Measurements from ENCODE around the gene CACNG5.

Gene CACNG5

DNA sequence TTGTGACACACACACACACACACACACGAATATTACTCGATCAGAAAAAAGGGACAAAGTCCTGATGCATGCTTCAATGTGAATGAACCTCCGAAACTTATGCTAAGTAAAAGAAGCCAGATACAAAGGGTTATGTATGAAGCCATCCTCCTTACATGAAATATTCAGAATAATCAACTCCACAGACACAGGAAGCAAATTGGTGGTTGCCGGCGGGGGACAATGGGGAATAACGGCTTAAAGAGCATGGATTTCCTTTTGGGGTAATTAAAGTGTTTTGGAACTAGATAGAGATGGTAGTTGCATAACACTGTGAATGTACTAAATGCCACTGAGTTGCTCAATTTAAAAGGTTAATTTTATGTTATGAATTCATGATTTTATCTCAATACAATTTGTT is 8.1 kb upstream of the CACNG5 start:
- ATAC-seq (no peak), DNase-seq (no peak)

- DNase-seq (peak; percentile 23), ATAC-seq (no peak)
Measured at GRCh38 chr17:66829386-66829864, 5.5 kb upstream of the CACNG5 start.

GRCh38 chr17:66829883-66830282 is 5.0 kb upstream of the CACNG5 start:
- DNase-seq (no peak), ATAC-seq (no peak)

DNA sequence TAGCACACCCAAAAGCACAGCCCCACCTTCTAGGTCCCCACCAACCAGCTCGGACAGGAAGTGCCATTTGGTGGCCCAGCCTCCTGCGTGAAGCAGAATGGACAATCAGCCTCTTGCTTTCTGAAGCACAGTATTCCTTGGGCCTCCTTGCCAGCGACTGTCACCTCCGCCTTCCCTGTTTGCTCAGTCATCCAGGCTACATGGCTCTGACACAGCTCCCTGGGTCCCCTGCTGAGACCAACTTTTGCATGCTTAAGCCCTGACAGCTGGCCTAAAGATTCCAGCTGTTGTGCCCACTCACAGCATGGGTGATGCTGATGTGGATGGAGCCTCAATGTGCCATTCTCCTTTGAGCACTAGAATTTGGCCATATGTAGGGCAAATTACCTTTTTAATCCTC is 4.5 kb upstream of the CACNG5 start:
- ATAC-seq: no peak
- no peak for DNase-seq

- ATAC-seq (no peak), DNase-seq (no peak)
Measured at GRCh38 chr17:66831383-66832210, 3.3 kb upstream of the CACNG5 start.

DNA sequence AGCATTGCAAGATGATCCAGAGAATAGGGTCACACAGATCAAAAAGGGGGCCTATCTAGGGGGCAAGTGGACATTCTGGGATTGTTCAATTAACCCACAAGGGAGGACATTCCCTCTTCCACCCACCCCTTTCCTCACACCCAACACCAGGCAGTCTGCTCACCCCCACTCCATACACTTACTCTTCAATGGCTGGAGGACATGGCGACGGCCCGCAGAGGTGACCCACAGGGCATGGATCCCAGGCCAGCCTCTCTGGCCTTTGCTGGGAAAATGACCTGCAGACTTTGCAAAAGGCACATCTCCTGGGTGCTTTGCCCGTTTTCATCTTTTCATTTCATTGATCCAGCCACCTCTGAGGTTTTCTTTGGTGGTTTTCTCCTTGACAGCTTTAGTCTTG is 1.7 kb upstream of the CACNG5 start:
- no peak for DNase-seq
- ATAC-seq: no peak

GRCh38 chr17:66834426-66834918 is 445 bp upstream of the CACNG5 start:
- ATAC-seq (no peak), DNase-seq (no peak)

- DNase-seq (no peak), ATAC-seq (no peak)
Measured at GRCh38 chr17:66835476-66835875, 559 bp downstream of the CACNG5 start.

- ATAC-seq: no peak
- DNase-seq: no peak
Measured at GRCh38 chr17:66836063-66837005, 1.4 kb downstream of the CACNG5 start.

- DNase-seq (no peak), ATAC-seq (no peak)
Measured at GRCh38 chr17:66837226-66837625, 2.3 kb downstream of the CACNG5 start.

DNA sequence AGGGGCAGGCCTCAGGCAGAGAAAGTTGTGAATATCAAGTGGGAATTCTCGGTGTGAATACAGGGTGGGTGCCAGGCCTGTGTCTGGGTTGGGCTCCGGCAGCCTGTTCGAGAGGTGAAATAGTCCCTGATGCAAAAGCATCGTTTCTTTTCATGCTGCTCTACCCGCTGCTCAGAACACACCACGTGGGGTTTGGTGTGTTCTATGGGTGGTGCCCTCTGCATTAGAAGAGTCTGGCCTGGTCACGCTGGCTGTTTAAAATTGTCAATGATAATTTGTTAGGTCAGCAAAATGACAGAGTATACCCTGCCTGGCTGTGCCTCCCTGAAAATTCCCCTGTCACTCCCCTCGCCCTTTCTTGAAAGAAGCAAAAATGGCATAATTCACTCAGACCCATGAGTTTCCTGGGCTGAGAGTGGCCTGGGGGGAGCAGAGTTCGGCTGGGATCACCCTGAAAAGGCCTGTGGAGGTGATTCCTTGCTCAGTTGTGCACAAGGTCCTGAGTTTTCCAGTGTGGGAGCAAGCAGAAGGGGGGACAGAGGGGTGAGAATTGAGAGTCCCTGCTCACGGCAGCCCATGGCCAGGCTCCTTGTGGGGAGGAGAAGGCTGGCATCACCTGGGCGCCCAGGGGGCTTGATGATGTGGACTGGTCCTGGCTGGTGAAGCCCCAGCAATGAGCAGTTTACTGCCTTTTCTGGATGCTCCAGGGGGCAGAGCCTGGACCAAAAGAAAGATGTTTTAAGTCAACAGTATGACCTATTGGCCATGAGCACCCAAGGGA is 3.2 kb downstream of the CACNG5 start:
- ATAC-seq: no peak
- no peak for DNase-seq

GRCh38 chr17:66839616-66840015 is 4.7 kb downstream of the CACNG5 start:
- DNase-seq: no peak
- no peak for ATAC-seq

- DNase-seq (no peak), ATAC-seq (no peak)
Measured at GRCh38 chr17:66840061-66840460, 5.1 kb downstream of the CACNG5 start.

GRCh38 chr17:66841328-66841727 is 6.4 kb downstream of the CACNG5 start:
- ATAC-seq (no peak), DNase-seq (no peak)

DNA sequence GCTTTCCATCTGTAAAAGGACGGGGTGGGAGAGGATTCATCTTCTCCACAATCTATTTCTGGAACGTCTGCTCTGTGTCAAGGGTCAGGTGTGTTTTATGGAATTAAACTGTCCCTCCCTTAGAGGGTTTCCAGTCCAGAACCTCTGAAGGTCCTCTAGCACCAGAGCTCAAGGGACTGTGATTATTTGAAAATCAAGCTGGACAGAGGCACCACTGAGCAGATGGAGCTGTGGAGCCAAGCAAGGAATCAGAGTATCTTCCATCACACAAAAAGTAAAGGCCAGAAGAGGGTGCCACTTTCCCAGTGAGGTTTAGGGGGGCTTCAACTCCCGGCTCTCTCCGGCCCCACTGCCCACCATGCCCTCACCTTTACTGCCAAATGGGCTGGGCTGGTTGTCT is 6.8 kb downstream of the CACNG5 start:
- DNase-seq (no peak), ATAC-seq (no peak)

- DNase-seq (no peak), ATAC-seq (no peak)
Measured at GRCh38 chr17:66842505-66842904, 7.6 kb downstream of the CACNG5 start.

GRCh38 chr17:66842959-66843358 is 8.0 kb downstream of the CACNG5 start:
- DNase-seq (no peak), ATAC-seq (no peak)

DNA sequence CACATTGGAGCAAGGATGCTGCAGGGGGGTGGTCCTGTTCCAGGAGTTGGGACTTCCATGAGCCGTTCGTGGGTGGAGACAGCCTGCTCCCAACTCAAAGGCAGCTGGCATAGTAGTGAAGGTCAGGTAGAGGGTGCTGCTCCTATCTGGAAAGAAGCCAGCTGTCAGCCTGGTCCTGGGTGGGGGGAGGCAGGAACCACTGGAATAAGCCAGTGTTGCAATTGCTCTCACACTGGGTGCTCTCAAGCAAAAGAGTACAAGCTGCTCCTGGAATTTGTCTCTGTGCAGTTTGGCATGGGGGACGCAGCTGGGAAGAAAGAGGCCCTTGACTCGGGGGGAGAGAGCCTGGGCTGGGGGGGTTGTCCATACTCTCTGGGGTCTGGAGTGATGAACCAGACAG is 8.7 kb downstream of the CACNG5 start:
- no peak for ATAC-seq
- no peak for DNase-seq

DNA sequence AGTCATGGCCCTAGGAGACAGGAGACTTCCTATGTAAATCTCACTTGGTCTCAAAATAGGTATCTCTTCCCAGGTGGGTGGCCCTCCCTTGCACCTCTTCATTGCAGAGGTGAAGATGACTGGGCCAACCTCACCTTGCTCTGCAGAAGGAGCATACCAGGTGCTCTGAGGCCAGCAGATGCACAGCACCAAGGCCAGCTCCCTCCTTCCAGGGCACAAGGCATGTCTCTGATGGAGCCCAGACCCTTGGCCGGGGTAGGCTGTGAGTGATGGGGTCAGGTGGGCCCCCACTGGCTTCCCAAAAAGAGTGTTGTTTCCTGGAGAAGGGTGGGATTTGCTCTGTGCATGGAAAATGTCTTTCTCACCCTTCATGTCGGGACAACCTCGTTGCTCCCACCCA is 12.8 kb downstream of the CACNG5 start:
- no peak for DNase-seq

GRCh38 chr17:66848496-66848895 is 13.6 kb downstream of the CACNG5 start:
- DNase-seq (no peak), ATAC-seq (no peak)

More for the DNA sequence above, 12.8 kb downstream of the CACNG5 start:
- no peak for ATAC-seq

DNA sequence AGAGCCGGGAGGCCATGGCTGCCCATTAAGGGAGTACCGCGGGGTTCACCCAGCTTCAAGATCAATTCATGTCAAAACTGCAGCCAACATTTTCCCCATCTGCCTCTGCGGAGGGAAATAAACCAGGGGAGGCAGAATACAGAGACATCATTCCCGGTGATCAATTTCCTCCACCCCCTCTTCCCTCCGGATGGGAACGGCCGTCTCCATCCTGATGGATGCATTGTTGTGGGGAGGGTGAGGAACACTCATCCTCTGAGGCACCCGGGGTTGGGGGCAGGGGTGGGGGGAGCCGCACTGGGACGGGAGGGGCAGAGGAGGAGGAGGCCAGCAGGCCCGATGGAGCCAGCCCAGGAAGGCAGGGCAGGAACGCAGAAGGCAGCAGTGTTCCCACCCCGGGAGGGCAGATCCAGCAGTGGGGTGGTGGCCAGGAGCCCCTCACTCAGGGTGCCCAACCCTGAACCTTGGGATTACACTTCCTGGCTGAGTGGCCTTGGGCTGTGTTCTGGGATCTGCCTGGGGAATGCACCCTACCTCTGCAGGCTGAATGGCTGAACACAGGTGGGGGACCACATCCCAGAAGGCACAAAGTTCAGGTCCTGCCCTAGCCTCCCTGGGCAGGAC is 14.2 kb downstream of the CACNG5 start:
- ATAC-seq (no peak), DNase-seq (no peak)

All from stimulated activated naive CD8-positive, alpha-beta T cell treated with anti-CD3 and anti-CD28 coated beads, Interleukin-15, Interleukin-2, amounts not matched to agents 100 U/mL and 50 U/mL, for 24 hours (primary cell).